ENCODE results near the gene ACAN. TPM values are rescaled to one million over a fixed set of nuclear protein-coding genes. Genes with fewer than 3 reads are reported as not detected.

The ACAN gene
- total RNA-seq, 1 experiment from 2014 or later: 0.50 TPM

GRCh38 chr15:88769161-88769971 is 33.9 kb upstream of the ACAN start:
- H4K5ac ChIP-seq (ENCODE audit: insufficient read length, low read depth, low read length): no peak overlapping the region
- no peaks in the 10 kb centered on the region for H3K9me3 ChIP-seq (ENCODE audit: control insufficient read depth, low read depth, low read length)
- no peak overlapping the region for H2BK15ac ChIP-seq (ENCODE audit: low read depth, low read length)
- peak overlapping the region; percentile 58 for H3K4me2 ChIP-seq (ENCODE audit: insufficient read depth, insufficient read length, low read length)
- peak overlapping the region; percentile 74 to 82 for H3K4me3 Mint-ChIP-seq
- no peak overlapping the region for H3T11ph ChIP-seq (ENCODE audit: low read length)
- H3K9ac ChIP-seq (ENCODE audit: extremely low read depth, insufficient read length, low read length): peak overlapping the region; percentile 27
- peaks cover 3% of the 10 kb centered on the region; the same call in 1 of the 2 replicates for H3K27me3 ChIP-seq (ENCODE audit: insufficient read depth, low read length)
- no peak overlapping the region for H2BK5ac ChIP-seq (ENCODE audit: insufficient read length, low read length)
- peaks cover 1% of the 10 kb centered on the region; the same call in 1 of the 2 replicates for H3K79me2 ChIP-seq (ENCODE audit: insufficient read depth, low read length)
- H3K9me3 Mint-ChIP-seq: peaks cover 6 to 9% of the 10 kb centered on the region in 2 experiments; a peak in 3 of 5 replicates
- no peak overlapping the region for H3K18ac ChIP-seq (ENCODE audit: insufficient read length, low read depth, low read length)
- H4K8ac ChIP-seq (replicated peaks; ENCODE audit: insufficient read length, low read depth, low read length): no peak overlapping the region
- H3K4me1 Mint-ChIP-seq: peaks cover 4 to 8% of the 10 kb centered on the region in 2 experiments; a peak in 3 of 4 replicates
- no peak overlapping the region for H4K91ac ChIP-seq (ENCODE audit: insufficient read length, low read depth, low read length)
- no peak overlapping the region for H2BK120ac ChIP-seq (ENCODE audit: low read depth, low read length, poor library complexity, severe bottlenecking)
- no peaks in the 10 kb centered on the region; a peak in 1 of 7 replicates for H3K36me3 Mint-ChIP-seq (ENCODE audit: insufficient read depth in 1 of 3, low read depth in 3 of 3)
- no CpG with 5 or more reads among the region's 38 CpGs for WGBS (ENCODE audit: extremely low coverage, insufficient read length, low lambda C conversion rate)
- no peaks in the 10 kb centered on the region for H3K79me1 ChIP-seq (ENCODE audit: insufficient read depth, low read depth, low read length, poor library complexity, severe bottlenecking)
- H2AK5ac ChIP-seq (ENCODE audit: insufficient read length, low read length): no peak overlapping the region
- TF ChIP-seq CTCF (conservative IDR thresholded peaks at IDR 0.05): no peak
- H3K27ac ChIP-seq (ENCODE audit: insufficient read length, low read depth, low read length): no peak overlapping the region
- no peak overlapping the region for H2BK12ac ChIP-seq (ENCODE audit: insufficient read length, low read depth, low read length)
- H3K27me3 Mint-ChIP-seq (ENCODE audit: low read depth): peaks cover 51% of the 10 kb centered on the region
- DNase-seq: peak; percentile 69
- no peak overlapping the region for H3K23ac ChIP-seq (ENCODE audit: insufficient read length, low read depth, low read length)
- H2AFZ ChIP-seq (ENCODE audit: low read length): no peak overlapping the region
- H3K27ac Mint-ChIP-seq: no peak overlapping the region; a peak in 1 of 7 replicates
- H3K4me1 ChIP-seq (ENCODE audit: insufficient read depth, low read length): no peaks in the 10 kb centered on the region
- H4K20me1 ChIP-seq (ENCODE audit: control insufficient read depth, insufficient read depth, insufficient read length): no peaks in the 10 kb centered on the region
- H3K56ac ChIP-seq (ENCODE audit: insufficient read length, low read depth, low read length): no peak overlapping the region
- no peak overlapping the region for H2BK20ac ChIP-seq (ENCODE audit: low read depth, low read length, poor library complexity, severe bottlenecking)
- H3K4ac ChIP-seq (ENCODE audit: low read depth, low read length): no peak overlapping the region
- H3K14ac ChIP-seq (ENCODE audit: insufficient read depth, low read length): no peak overlapping the region; the same call in 1 of the 2 replicates
- H3K23me2 ChIP-seq (ENCODE audit: insufficient read length, low read depth, low read length, poor library complexity, severe bottlenecking): peaks cover 4% of the 10 kb centered on the region
